Right renal pelvis (tissue), 4 donors: ENCODE measurements around the gene KIAA1958. TPM values are rescaled to one million over a fixed set of nuclear protein-coding genes. Genes with fewer than 3 reads are reported as not detected.
"Not testable (repeated sequence)": the region's sequence is repeated elsewhere in the genome, so short reads cannot be mapped to it uniquely, and the experiment has no call there.

Source experiments
- DNase-seq, 4 donors: peaks; one replicate each; pipeline ENCODE4 v3.0.0-alpha.2; 2013; ENCODE audit warnings: low read depth in 4 of 4, low spot score in 3 of 4, missing footprints in 1 of 4
- polyA plus RNA-seq, 4 donors: library from polyadenylated mRNA; unstranded; fragments of 120-200 nt; gene quantifications; one replicate each; pipeline ENCODE4 v1.2.1, GENCODE V29; 2013; ENCODE audit not compliant: insufficient read length in 4 of 4

The KIAA1958 gene
- polyA plus RNA-seq, 4 donors, result 12.6 to 15.1 (median 14.3) TPM

- no peak for DNase-seq
Observed at GRCh38 chr9:112586599-112587155, 100.0 kb downstream of the KIAA1958 start.

- DNase-seq, result not testable (repeated sequence)
Observed at GRCh38 chr9:112591875-112592274, 105.2 kb downstream of the KIAA1958 start.

- DNase-seq, result no peak
Observed at GRCh38 chr9:112599732-112600131, 113.1 kb downstream of the KIAA1958 start.

GRCh38 chr9:112601636-112602035 is 115.0 kb downstream of the KIAA1958 start:
- DNase-seq, result no peak

- no peak for DNase-seq
Observed at GRCh38 chr9:112604790-112605189, 118.2 kb downstream of the KIAA1958 start.

- DNase-seq, result no peak
Observed at GRCh38 chr9:112605518-112605917, 118.9 kb downstream of the KIAA1958 start.

- DNase-seq, result no peak
Observed at GRCh38 chr9:112605963-112606699, 119.5 kb downstream of the KIAA1958 start.

- no peak for DNase-seq
Observed at GRCh38 chr9:112608851-112609250, 122.2 kb downstream of the KIAA1958 start.

GRCh38 chr9:112615584-112616266 is 129.1 kb downstream of the KIAA1958 start:
- DNase-seq, result no peak

- DNase-seq, result no peak
Observed at GRCh38 chr9:112617371-112617770, 130.7 kb downstream of the KIAA1958 start.

- DNase-seq, result no peak
Observed at GRCh38 chr9:112618385-112619009, 131.9 kb downstream of the KIAA1958 start.

- DNase-seq, result peak in 1 of 4 donors; percentile 4
Observed at GRCh38 chr9:112620388-112620787, 133.8 kb downstream of the KIAA1958 start.

GRCh38 chr9:112621018-112621655 is 134.5 kb downstream of the KIAA1958 start:
- no peak for DNase-seq

GRCh38 chr9:112623198-112623597 is 136.6 kb downstream of the KIAA1958 start:
- no peak for DNase-seq

GRCh38 chr9:112624711-112625707 is 138.4 kb downstream of the KIAA1958 start:
- DNase-seq, result no peak

GRCh38 chr9:112629671-112630485 is 143.3 kb downstream of the KIAA1958 start:
- no peak for DNase-seq

- no peak for DNase-seq
Observed at GRCh38 chr9:112631313-112632070, 144.9 kb downstream of the KIAA1958 start.

GRCh38 chr9:112640311-112640710 is 153.7 kb downstream of the KIAA1958 start:
- no peak for DNase-seq
